Cardiac muscle cell (in vitro differentiated cells and primary cell): ENCODE measurements around the gene EPB41. TPM values are rescaled to one million over a fixed set of nuclear protein-coding genes. Genes with fewer than 3 reads are reported as not detected.
A peak's percentile ranks its signal among the peaks of the same experiment; 100 is the strongest.
"Not testable (repeated sequence)": the region's sequence is repeated elsewhere in the genome, so short reads cannot be mapped to it uniquely, and the experiment has no call there.

Experiments
- DNase-seq, 2 donors: peaks; one replicate each; pipeline versions ENCODE4 v3.0.0 to v3.0.0-alpha.2; 2010 to 2017; ENCODE audit warnings: low read depth in 1 of 2, low spot score in 1 of 2
- H3K27ac ChIP-seq: fragments of 200-600 bp; sonication (generic); 2 replicates; pipeline ENCODE4 v1.5.1; 2016
- H3K27me3 ChIP-seq: fragments of 200-600 bp; sonication (generic); 2 replicates; pipeline ENCODE4 v1.6.0; 2016; ENCODE audit warnings: control low read depth
- H3K36me3 ChIP-seq: fragments of 200-600 bp; sonication (generic); 2 replicates; pipeline ENCODE4 v1.5.1; 2016; ENCODE audit warnings: control low read depth
- H3K4me1 ChIP-seq: fragments of 200-600 bp; sonication (generic); 2 replicates; pipeline ENCODE4 v1.8.1; 2017; ENCODE audit warnings: low read depth, mild to moderate bottlenecking, mixed run types
- H3K4me3 ChIP-seq: fragments of 200-600 bp; sonication (generic); 2 replicates; pipeline ENCODE4 v1.5.1; 2016; ENCODE audit warnings: mild to moderate bottlenecking
- H3K9me3 ChIP-seq: fragments of 200-600 bp; sonication (generic); 2 replicates; pipeline ENCODE4 v1.5.1; 2017; ENCODE audit warnings: low read depth, mild to moderate bottlenecking, control low read depth
- CTCF ChIP-seq: IDR thresholded peaks from 2 replicates; pipeline ENCODE4 v1.5.1; 2012; ENCODE audit warnings: low read depth, mild to moderate bottlenecking, low read length
- polyA plus RNA-seq: library from polyadenylated mRNA; unstranded; fragments of >200 nt; fragmentation: Nextera tagmentation; extraction: Ambion mirVana; gene quantifications from 2 replicates; pipeline ENCODE4 v1.2.1, GENCODE V29; 2016
- total RNA-seq: library from RNA; depleted of rRNA; stranded (reverse); fragments of >200 nt; gene quantifications from 2 replicates; pipeline ENCODE4 v1.2.3, GENCODE V29; 2016

The EPB41 gene
- total and polyA plus RNA-seq, 2 experiments from 2014 or later: 15.4 to 50.5 TPM

DNA sequence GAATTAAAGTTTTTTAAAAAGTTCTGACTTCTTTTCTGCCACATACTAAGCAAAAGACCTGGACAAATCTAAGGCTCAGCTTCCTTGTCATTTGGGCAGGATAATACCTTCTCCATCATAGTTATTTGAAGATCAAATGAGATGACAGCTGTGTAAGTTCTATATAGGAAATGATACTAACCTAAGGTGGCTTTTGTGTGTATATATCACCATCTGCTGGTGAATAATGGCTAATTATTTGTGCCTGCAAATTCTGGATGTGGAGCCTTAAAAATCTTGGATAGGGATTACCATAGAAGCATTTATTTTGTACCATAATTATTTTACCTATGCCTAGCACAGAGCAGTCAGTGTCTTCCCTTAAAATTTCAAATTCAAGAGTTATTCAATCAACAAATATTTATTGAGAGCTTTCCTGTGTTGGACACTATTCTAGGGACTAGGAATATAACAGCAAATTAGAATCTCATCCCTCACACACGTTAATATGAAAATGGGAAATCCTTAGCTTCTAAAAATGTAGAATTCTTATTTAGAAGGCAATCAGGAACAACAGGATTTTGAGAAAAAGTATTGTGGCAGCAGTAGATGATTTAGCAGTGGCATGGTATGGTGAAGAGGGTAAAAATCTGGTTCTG, 119.6 kb downstream of the EPB41 start:
- Histone ChIP-seq H3K9me3 (no peaks in the 10 kb centered on the region), H3K4me1 (peaks cover 5% of the 10 kb centered on the region), H3K36me3 (no peaks in the 10 kb centered on the region), H3K4me3 (no peak overlapping the region), H3K27me3 (no peaks in the 10 kb centered on the region), H3K27ac (no peak overlapping the region)
- TF ChIP-seq CTCF: peak; percentile 60
- peak; percentile 39 to 67 for DNase-seq

- no peak for TF ChIP-seq CTCF
Observed at GRCh38 chr1:29043274-29043965, 129.1 kb downstream of the EPB41 start.

GRCh38 chr1:29044010-29044409, 129.6 kb downstream of the EPB41 start:
- no peak for DNase-seq
- TF ChIP-seq CTCF: no peak
- H3K4me3 ChIP-seq: no peak overlapping the region
- no peaks in the 10 kb centered on the region for H3K9me3 ChIP-seq
- no peaks in the 10 kb centered on the region for H3K36me3 ChIP-seq
- no peak overlapping the region for H3K27ac ChIP-seq
- peaks cover 4% of the 10 kb centered on the region for H3K4me1 ChIP-seq
- no peaks in the 10 kb centered on the region for H3K27me3 ChIP-seq

More at GRCh38 chr1:29043274-29043965, 129.1 kb downstream of the EPB41 start:
- Histone ChIP-seq H3K27ac (peak overlapping the region; percentile 52), H3K27me3 (no peaks in the 10 kb centered on the region), H3K9me3 (no peaks in the 10 kb centered on the region), H3K4me1 (peaks cover 4% of the 10 kb centered on the region), H3K36me3 (no peaks in the 10 kb centered on the region), H3K4me3 (no peak overlapping the region)
- DNase-seq: peak; percentile 41 to 82

- H3K27me3 ChIP-seq, H3K36me3 ChIP-seq, H3K27ac ChIP-seq, H3K4me3 ChIP-seq, H3K9me3 ChIP-seq, DNase-seq, H3K4me1 ChIP-seq: not testable (repeated sequence)
Observed at GRCh38 chr1:29045663-29046062, 131.3 kb downstream of the EPB41 start.

GRCh38 chr1:29047142-29047541, 132.8 kb downstream of the EPB41 start:
- no peak for TF ChIP-seq CTCF
- H3K4me1 ChIP-seq: peaks cover 4% of the 10 kb centered on the region

GRCh38 chr1:29050166-29050565, 135.8 kb downstream of the EPB41 start:
- no peak for TF ChIP-seq CTCF
- DNase-seq: no peak
- no peaks in the 10 kb centered on the region for H3K9me3 ChIP-seq
- no peaks in the 10 kb centered on the region for H3K36me3 ChIP-seq
- H3K4me3 ChIP-seq: no peak overlapping the region
- H3K4me1 ChIP-seq: no peaks in the 10 kb centered on the region
- H3K27ac ChIP-seq: no peak overlapping the region
- H3K27me3 ChIP-seq: no peaks in the 10 kb centered on the region

More at GRCh38 chr1:29047142-29047541, 132.8 kb downstream of the EPB41 start:
- no peaks in the 10 kb centered on the region for H3K9me3 ChIP-seq
- no peaks in the 10 kb centered on the region for H3K36me3 ChIP-seq
- H3K4me3 ChIP-seq: no peak overlapping the region
- H3K27ac ChIP-seq: no peak overlapping the region
- no peak for DNase-seq
- no peaks in the 10 kb centered on the region for H3K27me3 ChIP-seq
